IMR-90 (cell line): ENCODE measurements around the gene FXYD5. TPM values are rescaled to one million over a fixed set of nuclear protein-coding genes. Genes with fewer than 3 reads are reported as not detected.

Source experiments
- ATAC-seq: fragments of 200-7000 bp; cut with Tn5 transposase; 2 replicates; pipeline ENCODE4 v1.9.1; 2020; ENCODE audit warnings: low read depth, mild to moderate bottlenecking, moderate library complexity
- BruUV-seq: library from RNA; stranded (reverse); fragments of 400-500 nt; replicated peaks from 2 replicates; lab custom pipeline; 2021; lab: Mats Ljungman, UMichigan
- CTCF ChIA-PET: fragments of 300-600 bp; formaldehyde crosslinking; extraction: SDS; loops from one replicate; lab custom pipeline; 2021; ENCODE audit warnings: antibody characterized with exemption; lab: Yijun Ruan, JAX
- POLR2A ChIA-PET: fragments of 300-600 bp; sonication (Branson Sonifier 250); formaldehyde crosslinking; loops from one replicate; lab custom pipeline; 2022; ENCODE audit warnings: antibody characterized with exemption; ENCODE audit not compliant: unreplicated experiment; lab: Charles Lee
- DNase-seq: peaks from one replicate; pipeline ENCODE4 v3.0.0; 2013
- H2AFZ ChIP-seq: replicated peaks from 2 replicates; pipeline ENCODE3; 2013; ENCODE audit warnings: low read length, mild to moderate bottlenecking; ENCODE audit not compliant: poor library complexity
- H2AK5ac ChIP-seq: 2 replicates; pipeline ENCODE4 v1.6.1; 2013; ENCODE audit warnings: low read depth, low read length, inconsistent platforms
- H2AK9ac ChIP-seq: replicated peaks from 2 replicates; pipeline ENCODE3; 2013; ENCODE audit warnings: mild to moderate bottlenecking, low read depth, low read length, moderate library complexity; ENCODE audit not compliant: poor library complexity
- H2BK120ac ChIP-seq: 2 replicates; pipeline ENCODE4 v1.6.1; 2013; ENCODE audit warnings: low read depth, low read length, inconsistent platforms
- H2BK15ac ChIP-seq: 3 replicates; pipeline ENCODE4 v1.6.1; 2013; ENCODE audit warnings: low read depth, low read length, inconsistent platforms
- H2BK20ac ChIP-seq: 2 replicates; pipeline ENCODE4 v1.6.1; 2013; ENCODE audit warnings: low read depth, mild to moderate bottlenecking, inconsistent platforms, low read length, moderate library complexity
- H2BK5ac ChIP-seq: 2 replicates; pipeline ENCODE4 v1.6.1; 2013; ENCODE audit warnings: mild to moderate bottlenecking, low read depth, low read length, inconsistent platforms; ENCODE audit not compliant: poor library complexity, severe bottlenecking
- H3K14ac ChIP-seq: replicated peaks from 2 replicates; pipeline ENCODE4 v1.6.1; 2013; ENCODE audit warnings: low read depth, low read length, inconsistent platforms
- H3K18ac ChIP-seq: 2 replicates; pipeline ENCODE4 v1.6.1; 2013; ENCODE audit warnings: low read depth, low read length, control low read depth
- H3K23ac ChIP-seq: 2 replicates; pipeline ENCODE4 v1.6.1; 2013; ENCODE audit warnings: low read depth, low read length, inconsistent platforms
- H3K27ac ChIP-seq: 2 replicates; pipeline ENCODE4 v1.5.1; 2013; ENCODE audit warnings: mild to moderate bottlenecking, control low read depth, low read length; ENCODE audit not compliant: insufficient read depth
- H3K27me3 ChIP-seq: 2 replicates; pipeline ENCODE4 v1.6.1; 2013; ENCODE audit warnings: low read length; ENCODE audit not compliant: control insufficient read depth, insufficient read depth
- H3K36me3 ChIP-seq: 2 replicates; pipeline ENCODE4 v1.6.1; 2013; ENCODE audit warnings: low read length, mixed read lengths; ENCODE audit not compliant: control insufficient read depth, insufficient read depth
- H3K4ac ChIP-seq: 2 replicates; pipeline ENCODE4 v1.6.1; 2013; ENCODE audit warnings: low read depth, low read length, inconsistent platforms
- H3K4me1 ChIP-seq: 2 replicates; pipeline ENCODE4 v1.6.1; 2013; ENCODE audit warnings: low read length, mixed read lengths; ENCODE audit not compliant: control insufficient read depth, insufficient read depth
- H3K4me2 ChIP-seq: 2 replicates; pipeline ENCODE4 v1.6.1; 2013; ENCODE audit warnings: low read depth, mild to moderate bottlenecking, control low read depth, low read length, moderate library complexity
- H3K4me3 ChIP-seq: 2 replicates; pipeline ENCODE4 v1.5.1; 2013; ENCODE audit warnings: low read depth, mild to moderate bottlenecking, control low read depth, low read length, moderate library complexity; ENCODE audit not compliant: insufficient read depth
- H3K56ac ChIP-seq: 2 replicates; pipeline ENCODE4 v1.6.1; 2013; ENCODE audit warnings: low read length, inconsistent platforms; ENCODE audit not compliant: insufficient read depth; ENCODE audit errors: extremely low read depth
- H3K79me1 ChIP-seq, 2 experiments: 2 replicates each; pipeline ENCODE4 v1.6.1; 2013; ENCODE audit warnings: low read length in 2 of 2, inconsistent platforms in 1 of 2, low read depth in 1 of 2
- H3K9ac ChIP-seq: 2 replicates; pipeline ENCODE4 v1.6.1; 2013; ENCODE audit warnings: low read depth, low read length, control low read depth
- H3K9me1 ChIP-seq: 2 replicates; pipeline ENCODE4 v1.6.1; 2013; ENCODE audit warnings: low read length, inconsistent platforms; ENCODE audit not compliant: insufficient read depth
- H3K9me3 ChIP-seq: 2 replicates; pipeline ENCODE4 v1.6.1; 2013; ENCODE audit warnings: low read length; ENCODE audit not compliant: control insufficient read depth, insufficient read depth
- H4K20me1 ChIP-seq: 2 replicates; pipeline ENCODE4 v1.6.1; 2013; ENCODE audit warnings: low read length, inconsistent platforms; ENCODE audit not compliant: insufficient read depth
- H4K5ac ChIP-seq: 2 replicates; pipeline ENCODE4 v1.6.1; 2013; ENCODE audit warnings: mild to moderate bottlenecking, low read depth, low read length, control low read depth
- H4K8ac ChIP-seq, 2 experiments: 2 replicates each; pipeline ENCODE4 v1.6.1; 2013; ENCODE audit warnings: low read depth in 2 of 2, low read length in 2 of 2, control low read depth in 1 of 2, inconsistent platforms in 1 of 2
- H4K91ac ChIP-seq: 2 replicates; pipeline ENCODE4 v1.6.1; 2013; ENCODE audit warnings: low read depth, low read length, inconsistent platforms; ENCODE audit not compliant: insufficient read depth
- MXI1 ChIP-seq: IDR thresholded peaks from 2 replicates; pipeline ENCODE4 v1.6.1; 2012; ENCODE audit warnings: low read depth, mild to moderate bottlenecking, low read length, moderate library complexity, borderline replicate concordance
- POLR2A ChIP-seq: IDR thresholded peaks from 2 replicates; pipeline ENCODE4 v1.6.1; 2012; ENCODE audit warnings: mild to moderate bottlenecking, low read depth, low read length
- RCOR1 ChIP-seq: IDR thresholded peaks from 2 replicates; pipeline ENCODE4 v1.6.1; 2012; ENCODE audit warnings: mild to moderate bottlenecking, low read length, improper control_type of control experiment; ENCODE audit not compliant: insufficient replicate concordance
- RFX5 ChIP-seq: IDR thresholded peaks from 2 replicates; pipeline ENCODE4 v1.8.0; 2012; ENCODE audit warnings: low read depth, mild to moderate bottlenecking, low read length, moderate library complexity
- WGBS, 2 experiments: methylation state at CpG; one replicate each; pipeline versions ENCODE4 v1.1.5 to v1.1.7; 2013; ENCODE audit warnings: missing lambda C conversion rate in 2 of 2; ENCODE audit not compliant: insufficient read length in 1 of 2; ENCODE audit errors: extremely low coverage in 2 of 2; 5-methylcytosine and 5-hydroxymethylcytosine counted together
- dilution Hi-C: fragments of 300-500 bp; cut with HindIII; formaldehyde crosslinking; loops from one replicate; pipeline ENCODE4 v1.14.3; 2018; ENCODE audit warnings: low sequenced_read_pairs; ENCODE audit not compliant: unreplicated experiment
- in situ Hi-C: fragments of 300-500 bp; cut with MboI; formaldehyde crosslinking; loops from 3 replicates; pipeline ENCODE4 v1.14.3; 2019; ENCODE audit warnings: low sequenced_read_pairs, inconsistent platforms, mixed read lengths
- intact Hi-C: fragments of 100-400 bp; cut with micrococcal nuclease; formaldehyde crosslinking; loops from 2 replicates; pipeline ENCODE4 v1.10.0; 2022
- polyA plus RNA-seq, 3 experiments: library from polyadenylated mRNA; depleted of rRNA; stranded (reverse); fragments of >200 nt; gene quantifications; 2 replicates each; pipeline ENCODE4 v1.2.3, GENCODE V29; 2012; ENCODE audit warnings: low replicate concordance in 1 of 3
- total RNA-seq: library from RNA; depleted of rRNA; stranded (reverse); fragments of >200 nt; gene quantifications from 2 replicates; pipeline ENCODE4 v1.2.3, GENCODE V29; 2012

Gene FXYD5
- total and polyA plus RNA-seq, 2 of the 4 experiments (the other 2 are of a cell fraction), result 53.6 to 245 TPM

GRCh38 chr19:35202722-35203688 is 48.5 kb downstream of the FXYD5 start:
- dilution Hi-C loops (no loop called here), in situ Hi-C loops (no loop called here), intact Hi-C loops (no loop called here)
- Histone ChIP-seq H4K5ac (no peak overlapping the region), H2BK20ac (no peak overlapping the region), H3K79me1 (no peaks in the 10 kb centered on the region), H3K56ac (no peak overlapping the region), H2AFZ (no peak overlapping the region), H3K4me3 (no peak overlapping the region), H3K23ac (no peak overlapping the region), H3K18ac (no peak overlapping the region), H2BK5ac (no peak overlapping the region), H4K91ac (no peak overlapping the region), H4K20me1 (no peaks in the 10 kb centered on the region), H3K27me3 (peaks cover 10% of the 10 kb centered on the region), H2AK5ac (no peak overlapping the region), H2BK120ac (no peak overlapping the region), H3K9me3 (no peaks in the 10 kb centered on the region), H3K9ac (no peak overlapping the region), H4K8ac (no peak overlapping the region), H3K27ac (no peak overlapping the region), H3K9me1 (no peaks in the 10 kb centered on the region), H3K4me1 (no peaks in the 10 kb centered on the region), H2AK9ac (no peak overlapping the region), H3K36me3 (no peaks in the 10 kb centered on the region), H2BK15ac (no peak overlapping the region), H3K4ac (no peak overlapping the region), H3K14ac (no peak overlapping the region), H3K4me2 (no peak overlapping the region)
- CTCF ChIA-PET, result no interaction called here
- TF ChIP-seq MXI1 (no peak), RCOR1 (no peak), POLR2A (no peak), RFX5 (no peak)
- POLR2A ChIA-PET, result no interaction called here
- WGBS, 2 experiments, result 41% methylated on average over 4 of the region's 4 CpGs; no CpG with 5 or more reads in 1 of the 2 experiments
- ATAC-seq (no peak), DNase-seq (no peak)
- no TSS peak for BruUV-seq
